Activated T-cell treated with anti-CD3 and anti-CD28 coated beads for 48 hours (primary cell): ENCODE measurements around the gene ALKBH8.
"Not testable (repeated sequence)": the region's sequence is repeated elsewhere in the genome, so short reads cannot be mapped to it uniquely, and the experiment has no call there.

Experiments used
- DNase-seq: peaks from one replicate; pipeline ENCODE4 v3.0.0-alpha.2; 2020; ENCODE audit warnings: low read depth

ALKBH8 gene

GRCh38 chr11:107565219-107565937 lies at the start of gene ALKBH8:
TSS of gene ALKBH8 (minus strand) at chr11:107565735. CDS start at chr11:107560893, 4,842 bp downstream.
- peak; percentile 70 for DNase-seq

GRCh38 chr11:107612445-107612844 lies 46.9 kb upstream of the ALKBH8 start:
- DNase-seq = no peak

- DNase-seq = no peak
Measured at GRCh38 chr11:107609400-107610218, 44.1 kb upstream of the ALKBH8 start.

- no peak for DNase-seq
Measured at GRCh38 chr11:107608809-107609208, 43.3 kb upstream of the ALKBH8 start.

- no peak for DNase-seq
Measured at GRCh38 chr11:107606141-107606540, 40.6 kb upstream of the ALKBH8 start.

- DNase-seq = no peak
Measured at GRCh38 chr11:107605061-107606006, 39.8 kb upstream of the ALKBH8 start.

- no peak for DNase-seq
Measured at GRCh38 chr11:107598225-107599139, 32.9 kb upstream of the ALKBH8 start.

GRCh38 chr11:107594736-107595135 lies 29.2 kb upstream of the ALKBH8 start:
- DNase-seq = no peak

- DNase-seq = no peak
Measured at GRCh38 chr11:107593951-107594350, 28.4 kb upstream of the ALKBH8 start.

GRCh38 chr11:107592813-107593212 lies 27.3 kb upstream of the ALKBH8 start:
- no peak for DNase-seq

- DNase-seq = no peak
Measured at GRCh38 chr11:107592231-107592590, 26.7 kb upstream of the ALKBH8 start.

GRCh38 chr11:107591378-107592230 lies 26.1 kb upstream of the ALKBH8 start:
- DNase-seq = peak; percentile 13

- peak; percentile 24 for DNase-seq
Measured at GRCh38 chr11:107590460-107591377, 25.2 kb upstream of the ALKBH8 start, which contains the start of gene ELMOD1. TSS of gene ELMOD1 (plus strand) at chr11:107591147. CDS start at chr11:107618190, 27,043 bp downstream.

- DNase-seq = no peak
Measured at GRCh38 chr11:107587306-107587979, 21.9 kb upstream of the ALKBH8 start.

GRCh38 chr11:107583629-107584195 lies 18.2 kb upstream of the ALKBH8 start:
- DNase-seq = no peak

- DNase-seq = no peak
Measured at GRCh38 chr11:107581147-107581546, 15.6 kb upstream of the ALKBH8 start.

GRCh38 chr11:107579169-107579568 lies 13.6 kb upstream of the ALKBH8 start:
- not testable (repeated sequence) for DNase-seq

- no peak for DNase-seq
Measured at GRCh38 chr11:107577346-107577711, 11.8 kb upstream of the ALKBH8 start.
